HepG2 (cell line): Measurements from ENCODE around the gene RPL38. TPM values are rescaled to one million over a fixed set of nuclear protein-coding genes. Genes with fewer than 3 reads are reported as not detected.

Source experiments
- ATAC-seq: fragments of 200-7000 bp; cut with Tn5 transposase; 3 replicates; pipeline ENCODE4 v1.9.1; 2020; ENCODE audit warnings: mild to moderate bottlenecking, moderate library complexity
- BruUV-seq: library from RNA; stranded (reverse); fragments of 400-500 nt; replicated peaks from 2 replicates; lab custom pipeline; 2021; lab: Mats Ljungman, UMichigan
- CTCF ChIA-PET: fragments of 300-600 bp; formaldehyde crosslinking; extraction: SDS; loops from one replicate; lab custom pipeline; 2021; ENCODE audit warnings: low total read pairs, inconsistent platforms, low intra/inter-chr PET ratio; lab: Yijun Ruan, JAX
- POLR2A ChIA-PET: fragments of 350-600 bp; sonication (Branson Sonifier 250); formaldehyde crosslinking; loops from one replicate; lab custom pipeline; 2020; ENCODE audit warnings: antibody characterized with exemption, inconsistent platforms; lab: Yijun Ruan, JAX
- DNase-seq: peaks from one replicate; pipeline ENCODE4 v3.0.0-alpha.2; 2015; ENCODE audit warnings: low spot score
- FAIRE-seq: peaks from 3 replicates; lab custom pipeline; 2011; peaks lifted over from hg19 to GRCh38; lab: Jason Lieb, UNC
- H2AFZ ChIP-seq: one replicate; pipeline ENCODE4 v1.6.1; 2011; ENCODE audit warnings: low read length, inconsistent platforms
- H3K27ac ChIP-seq: fragments of 300-600 bp; 3 replicates; pipeline ENCODE4 v1.8.0; 2011; ENCODE audit warnings: mixed run types, mild to moderate bottlenecking, mixed read lengths, low read length, inconsistent platforms; ENCODE audit not compliant: insufficient read depth; ENCODE audit errors: extremely low read length
- H3K27me3 ChIP-seq, 2 experiments: fragments of 200-600 bp in 1 of 2; 2 replicates in 1 of 2; 3 replicates in 1 of 2; pipeline versions ENCODE4 v1.6.0 to v1.8.0; 2011; ENCODE audit warnings: low read length in 2 of 2, mild to moderate bottlenecking in 2 of 2, moderate library complexity in 2 of 2, inconsistent platforms in 1 of 2; ENCODE audit not compliant: insufficient read depth in 2 of 2, control insufficient read depth in 1 of 2
- H3K36me3 ChIP-seq, 2 experiments: fragments of 200-600 bp in 1 of 2; replicated peaks in 1 of 2; 2 replicates in 1 of 2; 3 replicates in 1 of 2; pipeline versions ENCODE4 v1.5.1 to v1.8.0; 2011; ENCODE audit warnings: low read length in 2 of 2, inconsistent platforms in 1 of 2; ENCODE audit not compliant: insufficient read depth in 2 of 2, control insufficient read depth in 1 of 2
- H3K4me1 ChIP-seq: 2 replicates; pipeline ENCODE4 v1.5.1; 2012; ENCODE audit warnings: low read length, inconsistent platforms; ENCODE audit not compliant: insufficient read depth
- H3K4me2 ChIP-seq: 2 replicates; pipeline ENCODE4 v1.6.0; 2011; ENCODE audit warnings: low read depth, low read length, inconsistent platforms
- H3K4me3 ChIP-seq, 3 experiments: fragments of 200-600 bp in 1 of 3; sonication (generic), shearing (Covaris generic) in 1 of 3; replicated peaks in 1 of 3; 2 replicates each; pipeline ENCODE4 v1.5.1; 2011 to 2016; ENCODE audit warnings: low read length in 3 of 3, inconsistent platforms in 2 of 3, low read depth in 2 of 3, mild to moderate bottlenecking in 2 of 3, control low read depth in 1 of 3, mixed read lengths in 1 of 3; ENCODE audit not compliant: insufficient read depth in 1 of 3
- H3K79me2 ChIP-seq: one replicate; pipeline ENCODE4 v1.6.1; 2011; ENCODE audit warnings: low read length, inconsistent platforms; ENCODE audit not compliant: insufficient read depth
- H3K9ac ChIP-seq: 2 replicates; pipeline ENCODE4 v1.6.0; 2011; ENCODE audit warnings: mild to moderate bottlenecking, low read depth, low read length, inconsistent platforms; ENCODE audit not compliant: insufficient read depth
- H3K9me3 ChIP-seq: 2 replicates; pipeline ENCODE4 v1.5.1; 2012; ENCODE audit warnings: mild to moderate bottlenecking, low read length
- H4K20me1 ChIP-seq: 2 replicates; pipeline ENCODE4 v1.6.0; 2011; ENCODE audit warnings: inconsistent platforms, mild to moderate bottlenecking, low read length, moderate library complexity; ENCODE audit not compliant: insufficient read depth
- HNRNPLL ChIP-seq: fragments of 200-400 bp; formaldehyde crosslinking; IDR thresholded peaks from 2 replicates; pipeline ENCODE4 v1.6.1; 2017; ENCODE audit warnings: mild to moderate bottlenecking, low read depth, low read length; ENCODE audit not compliant: poor library complexity, severe bottlenecking
- IRX3 ChIP-seq: sonication (generic); formaldehyde crosslinking; IDR thresholded peaks from 2 replicates; pipeline ENCODE4 v1.8.1; 2023; ENCODE audit warnings: mild to moderate bottlenecking, low read depth, missing genetic modification reagents, borderline replicate concordance
- KMT2B ChIP-seq: IDR thresholded peaks from 2 replicates; pipeline ENCODE4 v1.6.1; 2016; ENCODE audit warnings: missing genetic modification reagents, missing compliant biosample characterization
- NFRKB ChIP-seq: fragments of 450-650 bp; IDR thresholded peaks from 2 replicates; pipeline ENCODE4 v1.6.1; 2017
- PHF21A ChIP-seq: sonication (generic); formaldehyde crosslinking; IDR thresholded peaks from 2 replicates; pipeline ENCODE4 v1.5.0; 2020; ENCODE audit warnings: mild to moderate bottlenecking, missing genetic modification reagents
- ZNF10 ChIP-seq: sonication (generic); formaldehyde crosslinking; IDR thresholded peaks from 2 replicates; pipeline ENCODE4 v1.4.0; 2020; ENCODE audit warnings: mild to moderate bottlenecking, low read depth, missing genetic modification reagents, borderline replicate concordance
- ZNF263 ChIP-seq: sonication (generic); formaldehyde crosslinking; IDR thresholded peaks from 2 replicates; pipeline ENCODE4 v1.4.0; 2020; ENCODE audit warnings: missing genetic modification reagents
- ZNF331 ChIP-seq: sonication (generic); formaldehyde crosslinking; IDR thresholded peaks from 2 replicates; pipeline ENCODE4 v1.4.0; 2020; ENCODE audit warnings: missing genetic modification reagents
- WGBS: methylation state at CpG from one replicate; pipeline ENCODE4 v1.1.6; 2017; ENCODE audit warnings: low lambda C conversion rate; 5-methylcytosine and 5-hydroxymethylcytosine counted together
- in situ Hi-C: cut with HindIII; loops from 2 replicates; pipeline ENCODE4 v1.10.0; 2017; ENCODE audit warnings: low pct_unique_long_range_greater_than_20kb; ENCODE audit not compliant: extremely low pct_ligation_motif_present
- intact Hi-C: fragments of 100-400 bp; cut with micrococcal nuclease; formaldehyde crosslinking; loops from one replicate; pipeline ENCODE4 v1.10.0; 2022; ENCODE audit not compliant: unreplicated experiment
- polyA plus RNA-seq, 8 experiments: library from polyadenylated mRNA; depleted of rRNA in 3 of 8; stranded (reverse) in 7 of 8; unstranded in 1 of 8; fragments of >200 nt; fragmentation: Illumina TruSeq in 4 of 8; extraction: Trizol in 4 of 8; gene quantifications; 2 replicates each; pipeline versions ENCODE4 v1.2.1 to v1.2.3, GENCODE V29; 2011 to 2016; ENCODE audit warnings: low read depth in 4 of 8, missing spikeins in 1 of 8, mixed read lengths in 1 of 8; ENCODE audit not compliant: insufficient read depth in 1 of 8
- total RNA-seq, 5 experiments: library from RNA; depleted of rRNA; stranded (reverse); fragments of >200 nt; fragmentation: Illumina TruSeq; extraction: Trizol; gene quantifications; 2 replicates each; pipeline ENCODE4 v1.2.3, GENCODE V29; 2016; ENCODE audit warnings: low read depth in 1 of 5
- TF ChIP-seq, protein P1 (sequence below), 2 experiments: sonication (generic) in 1 of 2; formaldehyde crosslinking in 1 of 2; IDR thresholded peaks; 2 replicates each; pipeline versions ENCODE4 v1.5.1 to v1.6.1; 2011 to 2020; ENCODE audit warnings: borderline replicate concordance in 1 of 2, low read depth in 1 of 2, low read length in 1 of 2, mild to moderate bottlenecking in 1 of 2, missing genetic modification reagents in 1 of 2, moderate library complexity in 1 of 2
- TF ChIP-seq, protein P2 (sequence below): sonication (generic); formaldehyde crosslinking; IDR thresholded peaks from 2 replicates; pipeline ENCODE4 v1.9.0; 2021; ENCODE audit warnings: mild to moderate bottlenecking, missing genetic modification reagents

RPL38 gene
- total and polyA plus RNA-seq, 2 of the 13 experiments (the other 11 are each of a cell fraction or from before 2014, with no cell fraction given), result 2,370 to 2,372 TPM

DNA sequence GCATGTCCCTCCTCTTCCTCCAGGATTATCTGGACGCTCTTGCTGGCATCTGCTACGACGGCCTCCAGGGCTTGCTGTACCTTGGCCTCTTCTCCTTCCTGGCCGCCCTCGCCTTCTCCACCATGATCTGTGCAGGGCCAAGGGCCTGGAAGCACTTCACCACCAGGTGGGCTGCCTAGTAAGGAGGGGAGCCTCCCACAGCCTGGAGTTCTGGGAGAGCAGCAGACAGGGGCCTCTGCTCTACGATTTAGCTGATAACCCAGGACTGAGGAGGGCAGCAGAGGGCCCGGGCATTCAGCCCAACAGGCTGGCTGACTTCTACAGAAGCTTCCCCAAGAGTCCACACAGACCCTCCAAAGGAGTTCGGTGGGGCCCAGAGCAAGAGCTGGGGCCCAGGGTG is 48.7 kb downstream of the RPL38 start (continued):
- TF ChIP-seq, protein P1, sequence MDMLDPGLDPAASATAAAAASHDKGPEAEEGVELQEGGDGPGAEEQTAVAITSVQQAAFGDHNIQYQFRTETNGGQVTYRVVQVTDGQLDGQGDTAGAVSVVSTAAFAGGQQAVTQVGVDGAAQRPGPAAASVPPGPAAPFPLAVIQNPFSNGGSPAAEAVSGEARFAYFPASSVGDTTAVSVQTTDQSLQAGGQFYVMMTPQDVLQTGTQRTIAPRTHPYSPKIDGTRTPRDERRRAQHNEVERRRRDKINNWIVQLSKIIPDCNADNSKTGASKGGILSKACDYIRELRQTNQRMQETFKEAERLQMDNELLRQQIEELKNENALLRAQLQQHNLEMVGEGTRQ (IDR thresholded peaks at IDR 0.05; ENCODE audit: low read depth, low read length), result no peak
- TF ChIP-seq, protein P1 (CRISPR knock-in tag; IDR thresholded peaks at IDR 0.05; ENCODE audit: borderline replicate concordance), result no peak
- TF ChIP-seq PHF21A (no peak), ZNF263 (CRISPR knock-in tag) (no peak)

DNA sequence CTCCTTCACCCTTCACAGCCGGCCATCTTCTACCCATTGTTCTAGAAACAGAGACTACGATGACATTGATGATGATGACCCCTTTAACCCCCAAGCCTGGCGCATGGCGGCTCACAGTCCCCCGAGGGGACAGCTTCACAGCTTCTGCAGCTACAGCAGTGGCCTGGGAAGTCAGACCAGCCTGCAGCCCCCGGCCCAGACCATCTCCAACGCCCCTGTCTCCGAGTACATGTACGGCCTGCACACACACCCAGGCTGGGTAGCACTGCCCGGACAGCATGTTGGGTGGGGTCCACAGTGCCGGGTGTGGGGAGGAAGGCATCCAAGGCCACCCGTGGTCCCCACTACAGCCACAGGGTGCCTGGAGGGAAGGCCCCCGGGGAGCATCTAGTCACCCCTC is 49.6 kb downstream of the RPL38 start:
- FAIRE-seq, result no peak
- BruUV-seq, result no TSS peak
- CTCF ChIA-PET, result no interaction called here
- TF ChIP-seq IRX3 (CRISPR knock-in tag) (no peak), ZNF10 (CRISPR knock-in tag) (no peak), KMT2B (no peak), NFRKB (no peak), ZNF331 (CRISPR knock-in tag) (no peak), HNRNPLL (no peak)
- TF ChIP-seq, protein P2, sequence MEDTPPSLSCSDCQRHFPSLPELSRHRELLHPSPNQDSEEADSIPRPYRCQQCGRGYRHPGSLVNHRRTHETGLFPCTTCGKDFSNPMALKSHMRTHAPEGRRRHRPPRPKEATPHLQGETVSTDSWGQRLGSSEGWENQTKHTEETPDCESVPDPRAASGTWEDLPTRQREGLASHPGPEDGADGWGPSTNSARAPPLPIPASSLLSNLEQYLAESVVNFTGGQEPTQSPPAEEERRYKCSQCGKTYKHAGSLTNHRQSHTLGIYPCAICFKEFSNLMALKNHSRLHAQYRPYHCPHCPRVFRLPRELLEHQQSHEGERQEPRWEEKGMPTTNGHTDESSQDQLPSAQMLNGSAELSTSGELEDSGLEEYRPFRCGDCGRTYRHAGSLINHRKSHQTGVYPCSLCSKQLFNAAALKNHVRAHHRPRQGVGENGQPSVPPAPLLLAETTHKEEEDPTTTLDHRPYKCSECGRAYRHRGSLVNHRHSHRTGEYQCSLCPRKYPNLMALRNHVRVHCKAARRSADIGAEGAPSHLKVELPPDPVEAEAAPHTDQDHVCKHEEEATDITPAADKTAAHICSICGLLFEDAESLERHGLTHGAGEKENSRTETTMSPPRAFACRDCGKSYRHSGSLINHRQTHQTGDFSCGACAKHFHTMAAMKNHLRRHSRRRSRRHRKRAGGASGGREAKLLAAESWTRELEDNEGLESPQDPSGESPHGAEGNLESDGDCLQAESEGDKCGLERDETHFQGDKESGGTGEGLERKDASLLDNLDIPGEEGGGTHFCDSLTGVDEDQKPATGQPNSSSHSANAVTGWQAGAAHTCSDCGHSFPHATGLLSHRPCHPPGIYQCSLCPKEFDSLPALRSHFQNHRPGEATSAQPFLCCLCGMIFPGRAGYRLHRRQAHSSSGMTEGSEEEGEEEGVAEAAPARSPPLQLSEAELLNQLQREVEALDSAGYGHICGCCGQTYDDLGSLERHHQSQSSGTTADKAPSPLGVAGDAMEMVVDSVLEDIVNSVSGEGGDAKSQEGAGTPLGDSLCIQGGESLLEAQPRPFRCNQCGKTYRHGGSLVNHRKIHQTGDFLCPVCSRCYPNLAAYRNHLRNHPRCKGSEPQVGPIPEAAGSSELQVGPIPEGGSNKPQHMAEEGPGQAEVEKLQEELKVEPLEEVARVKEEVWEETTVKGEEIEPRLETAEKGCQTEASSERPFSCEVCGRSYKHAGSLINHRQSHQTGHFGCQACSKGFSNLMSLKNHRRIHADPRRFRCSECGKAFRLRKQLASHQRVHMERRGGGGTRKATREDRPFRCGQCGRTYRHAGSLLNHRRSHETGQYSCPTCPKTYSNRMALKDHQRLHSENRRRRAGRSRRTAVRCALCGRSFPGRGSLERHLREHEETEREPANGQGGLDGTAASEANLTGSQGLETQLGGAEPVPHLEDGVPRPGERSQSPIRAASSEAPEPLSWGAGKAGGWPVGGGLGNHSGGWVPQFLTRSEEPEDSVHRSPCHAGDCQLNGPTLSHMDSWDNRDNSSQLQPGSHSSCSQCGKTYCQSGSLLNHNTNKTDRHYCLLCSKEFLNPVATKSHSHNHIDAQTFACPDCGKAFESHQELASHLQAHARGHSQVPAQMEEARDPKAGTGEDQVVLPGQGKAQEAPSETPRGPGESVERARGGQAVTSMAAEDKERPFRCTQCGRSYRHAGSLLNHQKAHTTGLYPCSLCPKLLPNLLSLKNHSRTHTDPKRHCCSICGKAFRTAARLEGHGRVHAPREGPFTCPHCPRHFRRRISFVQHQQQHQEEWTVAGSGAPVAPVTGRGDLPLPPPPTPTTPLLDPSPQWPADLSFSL (CRISPR knock-in tag), result no peak

More for the DNA sequence above, 49.6 kb downstream of the RPL38 start:
- H3K27me3 ChIP-seq, result peaks cover 0 to 1% of the 10 kb centered on the region in 2 experiments; a peak in 1 of 5 replicates
- no peaks in the 10 kb centered on the region for H3K4me1 ChIP-seq
- 50% methylated on average over 11 of the region's 13 CpGs for WGBS
- H3K79me2 ChIP-seq, result no peaks in the 10 kb centered on the region
- H3K4me2 ChIP-seq, result no peak overlapping the region
- no peak overlapping the region for H2AFZ ChIP-seq
- in situ Hi-C loops, result no loop called here
- POLR2A ChIA-PET, result no interaction called here
- H3K27ac ChIP-seq, result no peak overlapping the region
- H3K4me3 ChIP-seq, result no peak overlapping the region
- no peaks in the 10 kb centered on the region for H4K20me1 ChIP-seq
- ATAC-seq (no peak), DNase-seq (no peak)
- H3K9me3 ChIP-seq, result no peaks in the 10 kb centered on the region
- H3K9ac ChIP-seq, result no peak overlapping the region
- H3K36me3 ChIP-seq, result no peaks in the 10 kb centered on the region
- intact Hi-C loops, result no loop called here
